IMR-90 (cell line): Measurements from ENCODE around the gene CRISPLD2. TPM values are rescaled to one million over a fixed set of nuclear protein-coding genes. Genes with fewer than 3 reads are reported as not detected.

Source experiments
- ATAC-seq: fragments of 200-7000 bp; cut with Tn5 transposase; 2 replicates; pipeline ENCODE4 v1.9.1; 2020; ENCODE audit warnings: low read depth, mild to moderate bottlenecking, moderate library complexity
- BruUV-seq: library from RNA; stranded (reverse); fragments of 400-500 nt; replicated peaks from 2 replicates; lab custom pipeline; 2021; lab: Mats Ljungman, UMichigan
- CTCF ChIA-PET: fragments of 300-600 bp; formaldehyde crosslinking; extraction: SDS; loops from one replicate; lab custom pipeline; 2021; ENCODE audit warnings: antibody characterized with exemption; lab: Yijun Ruan, JAX
- POLR2A ChIA-PET: fragments of 300-600 bp; sonication (Branson Sonifier 250); formaldehyde crosslinking; loops from one replicate; lab custom pipeline; 2022; ENCODE audit warnings: antibody characterized with exemption; ENCODE audit not compliant: unreplicated experiment; lab: Charles Lee
- DNase-seq: peaks from one replicate; pipeline ENCODE4 v3.0.0; 2013
- H2AFZ ChIP-seq: replicated peaks from 2 replicates; pipeline ENCODE3; 2013; ENCODE audit warnings: low read length, mild to moderate bottlenecking; ENCODE audit not compliant: poor library complexity
- H2AK5ac ChIP-seq: 2 replicates; pipeline ENCODE4 v1.6.1; 2013; ENCODE audit warnings: low read depth, low read length, inconsistent platforms
- H2AK9ac ChIP-seq: replicated peaks from 2 replicates; pipeline ENCODE3; 2013; ENCODE audit warnings: mild to moderate bottlenecking, low read depth, low read length, moderate library complexity; ENCODE audit not compliant: poor library complexity
- H2BK120ac ChIP-seq: 2 replicates; pipeline ENCODE4 v1.6.1; 2013; ENCODE audit warnings: low read depth, low read length, inconsistent platforms
- H2BK15ac ChIP-seq: 3 replicates; pipeline ENCODE4 v1.6.1; 2013; ENCODE audit warnings: low read depth, low read length, inconsistent platforms
- H2BK20ac ChIP-seq: 2 replicates; pipeline ENCODE4 v1.6.1; 2013; ENCODE audit warnings: low read depth, mild to moderate bottlenecking, inconsistent platforms, low read length, moderate library complexity
- H2BK5ac ChIP-seq: 2 replicates; pipeline ENCODE4 v1.6.1; 2013; ENCODE audit warnings: mild to moderate bottlenecking, low read depth, low read length, inconsistent platforms; ENCODE audit not compliant: poor library complexity, severe bottlenecking
- H3K14ac ChIP-seq: replicated peaks from 2 replicates; pipeline ENCODE4 v1.6.1; 2013; ENCODE audit warnings: low read depth, low read length, inconsistent platforms
- H3K18ac ChIP-seq: 2 replicates; pipeline ENCODE4 v1.6.1; 2013; ENCODE audit warnings: low read depth, low read length, control low read depth
- H3K23ac ChIP-seq: 2 replicates; pipeline ENCODE4 v1.6.1; 2013; ENCODE audit warnings: low read depth, low read length, inconsistent platforms
- H3K27ac ChIP-seq: 2 replicates; pipeline ENCODE4 v1.5.1; 2013; ENCODE audit warnings: mild to moderate bottlenecking, control low read depth, low read length; ENCODE audit not compliant: insufficient read depth
- H3K27me3 ChIP-seq: 2 replicates; pipeline ENCODE4 v1.6.1; 2013; ENCODE audit warnings: low read length; ENCODE audit not compliant: control insufficient read depth, insufficient read depth
- H3K36me3 ChIP-seq: 2 replicates; pipeline ENCODE4 v1.6.1; 2013; ENCODE audit warnings: low read length, mixed read lengths; ENCODE audit not compliant: control insufficient read depth, insufficient read depth
- H3K4ac ChIP-seq: 2 replicates; pipeline ENCODE4 v1.6.1; 2013; ENCODE audit warnings: low read depth, low read length, inconsistent platforms
- H3K4me1 ChIP-seq: 2 replicates; pipeline ENCODE4 v1.6.1; 2013; ENCODE audit warnings: low read length, mixed read lengths; ENCODE audit not compliant: control insufficient read depth, insufficient read depth
- H3K4me2 ChIP-seq: 2 replicates; pipeline ENCODE4 v1.6.1; 2013; ENCODE audit warnings: low read depth, mild to moderate bottlenecking, control low read depth, low read length, moderate library complexity
- H3K4me3 ChIP-seq: 2 replicates; pipeline ENCODE4 v1.5.1; 2013; ENCODE audit warnings: low read depth, mild to moderate bottlenecking, control low read depth, low read length, moderate library complexity; ENCODE audit not compliant: insufficient read depth
- H3K56ac ChIP-seq: 2 replicates; pipeline ENCODE4 v1.6.1; 2013; ENCODE audit warnings: low read length, inconsistent platforms; ENCODE audit not compliant: insufficient read depth; ENCODE audit errors: extremely low read depth
- H3K79me1 ChIP-seq, 2 experiments: 2 replicates each; pipeline ENCODE4 v1.6.1; 2013; ENCODE audit warnings: low read length in 2 of 2, inconsistent platforms in 1 of 2, low read depth in 1 of 2
- H3K9ac ChIP-seq: 2 replicates; pipeline ENCODE4 v1.6.1; 2013; ENCODE audit warnings: low read depth, low read length, control low read depth
- H3K9me1 ChIP-seq: 2 replicates; pipeline ENCODE4 v1.6.1; 2013; ENCODE audit warnings: low read length, inconsistent platforms; ENCODE audit not compliant: insufficient read depth
- H3K9me3 ChIP-seq: 2 replicates; pipeline ENCODE4 v1.6.1; 2013; ENCODE audit warnings: low read length; ENCODE audit not compliant: control insufficient read depth, insufficient read depth
- H4K20me1 ChIP-seq: 2 replicates; pipeline ENCODE4 v1.6.1; 2013; ENCODE audit warnings: low read length, inconsistent platforms; ENCODE audit not compliant: insufficient read depth
- H4K5ac ChIP-seq: 2 replicates; pipeline ENCODE4 v1.6.1; 2013; ENCODE audit warnings: mild to moderate bottlenecking, low read depth, low read length, control low read depth
- H4K8ac ChIP-seq, 2 experiments: 2 replicates each; pipeline ENCODE4 v1.6.1; 2013; ENCODE audit warnings: low read depth in 2 of 2, low read length in 2 of 2, control low read depth in 1 of 2, inconsistent platforms in 1 of 2
- H4K91ac ChIP-seq: 2 replicates; pipeline ENCODE4 v1.6.1; 2013; ENCODE audit warnings: low read depth, low read length, inconsistent platforms; ENCODE audit not compliant: insufficient read depth
- BHLHE40 ChIP-seq: fragments of 150-350 bp; IDR thresholded peaks from 2 replicates; pipeline ENCODE4 v1.6.1; 2016; ENCODE audit warnings: mild to moderate bottlenecking, low read depth, low read length
- CEBPB ChIP-seq: IDR thresholded peaks from 2 replicates; pipeline ENCODE4 v1.6.1; 2012; ENCODE audit warnings: low read depth, low read length, improper control_type of control experiment
- CHD1 ChIP-seq: IDR thresholded peaks from 2 replicates; pipeline ENCODE4 v1.6.1; 2012; ENCODE audit warnings: low read depth, low read length, improper control_type of control experiment
- CTCF ChIP-seq: conservative IDR thresholded peaks from 2 replicates; pipeline ENCODE4 v1.5.1; 2012; ENCODE audit warnings: mild to moderate bottlenecking, low read depth, low read length, improper control_type of control experiment
- ELK1 ChIP-seq: fragments of 150-350 bp; IDR thresholded peaks from 2 replicates; pipeline ENCODE4 v1.6.1; 2016; ENCODE audit warnings: low read depth, mild to moderate bottlenecking, low read length, moderate library complexity, borderline replicate concordance
- MAFK ChIP-seq: IDR thresholded peaks from 2 replicates; pipeline ENCODE4 v1.6.1; 2012; ENCODE audit warnings: low read depth, low read length, improper control_type of control experiment
- MAZ ChIP-seq: IDR thresholded peaks from 2 replicates; pipeline ENCODE4 v1.6.1; 2012; ENCODE audit warnings: low read depth, mild to moderate bottlenecking, low read length, improper control_type of control experiment, moderate library complexity, borderline replicate concordance
- MXI1 ChIP-seq: IDR thresholded peaks from 2 replicates; pipeline ENCODE4 v1.6.1; 2012; ENCODE audit warnings: low read depth, mild to moderate bottlenecking, low read length, moderate library complexity, borderline replicate concordance
- NFE2L2 ChIP-seq: fragments of 150-350 bp; IDR thresholded peaks from 2 replicates; pipeline ENCODE4 v1.6.1; 2016; ENCODE audit warnings: low read depth, mild to moderate bottlenecking, low read length
- POLR2A ChIP-seq: IDR thresholded peaks from 2 replicates; pipeline ENCODE4 v1.6.1; 2012; ENCODE audit warnings: mild to moderate bottlenecking, low read depth, low read length
- RAD21 ChIP-seq: IDR thresholded peaks from 2 replicates; pipeline ENCODE4 v1.6.1; 2012; ENCODE audit warnings: low read length, improper control_type of control experiment
- RCOR1 ChIP-seq: IDR thresholded peaks from 2 replicates; pipeline ENCODE4 v1.6.1; 2012; ENCODE audit warnings: mild to moderate bottlenecking, low read length, improper control_type of control experiment; ENCODE audit not compliant: insufficient replicate concordance
- RFX5 ChIP-seq: IDR thresholded peaks from 2 replicates; pipeline ENCODE4 v1.8.0; 2012; ENCODE audit warnings: low read depth, mild to moderate bottlenecking, low read length, moderate library complexity
- SMC3 ChIP-seq: fragments of 150-350 bp; IDR thresholded peaks from 2 replicates; pipeline ENCODE4 v1.6.1; 2016; ENCODE audit warnings: low read depth, mild to moderate bottlenecking, antibody characterized with exemption, low read length, moderate library complexity
- WGBS, 2 experiments: methylation state at CpG; one replicate each; pipeline versions ENCODE4 v1.1.5 to v1.1.7; 2013; ENCODE audit warnings: missing lambda C conversion rate in 2 of 2; ENCODE audit not compliant: insufficient read length in 1 of 2; ENCODE audit errors: extremely low coverage in 2 of 2; 5-methylcytosine and 5-hydroxymethylcytosine counted together
- dilution Hi-C: fragments of 300-500 bp; cut with HindIII; formaldehyde crosslinking; loops from one replicate; pipeline ENCODE4 v1.14.3; 2018; ENCODE audit warnings: low sequenced_read_pairs; ENCODE audit not compliant: unreplicated experiment
- in situ Hi-C: fragments of 300-500 bp; cut with MboI; formaldehyde crosslinking; loops from 3 replicates; pipeline ENCODE4 v1.14.3; 2019; ENCODE audit warnings: low sequenced_read_pairs, inconsistent platforms, mixed read lengths
- intact Hi-C: fragments of 100-400 bp; cut with micrococcal nuclease; formaldehyde crosslinking; loops from 2 replicates; pipeline ENCODE4 v1.10.0; 2022
- polyA plus RNA-seq, 3 experiments: library from polyadenylated mRNA; depleted of rRNA; stranded (reverse); fragments of >200 nt; gene quantifications; 2 replicates each; pipeline ENCODE4 v1.2.3, GENCODE V29; 2012; ENCODE audit warnings: low replicate concordance in 1 of 3
- total RNA-seq: library from RNA; depleted of rRNA; stranded (reverse); fragments of >200 nt; gene quantifications from 2 replicates; pipeline ENCODE4 v1.2.3, GENCODE V29; 2012

Gene CRISPLD2
- total and polyA plus RNA-seq, 2 of the 4 experiments (the other 2 are of a cell fraction), result 23.1 to 37.5 TPM

GRCh38 chr16:84891149-84891795 is 71.5 kb downstream of the CRISPLD2 start:
- Histone ChIP-seq H3K56ac (no peak overlapping the region), H3K23ac (no peak overlapping the region), H3K27me3 (no peaks in the 10 kb centered on the region), H4K8ac (no peak overlapping the region), H4K20me1 (no peaks in the 10 kb centered on the region), H2BK20ac (no peak overlapping the region), H3K36me3 (peaks cover 65% of the 10 kb centered on the region), H2AFZ (no peak overlapping the region), H3K79me1 (no peaks in the 10 kb centered on the region), H2BK5ac (no peak overlapping the region), H2AK9ac (no peak overlapping the region), H3K14ac (no peak overlapping the region), H3K9ac (no peak overlapping the region), H2BK120ac (no peak overlapping the region), H3K4me2 (no peak overlapping the region), H3K4ac (no peak overlapping the region), H3K27ac (no peak overlapping the region), H2BK15ac (no peak overlapping the region), H3K9me3 (peaks cover 2% of the 10 kb centered on the region; the same call in 1 of the 2 replicates), H4K5ac (no peak overlapping the region), H3K4me3 (no peak overlapping the region), H4K91ac (no peak overlapping the region), H3K4me1 (0 out of 2 replicates have a peak, but pooled peaks cover 2% of the 10 kb centered on the region), H3K9me1 (peaks cover 7% of the 10 kb centered on the region), H3K18ac (no peak overlapping the region), H2AK5ac (no peak overlapping the region)
- dilution Hi-C loops (no loop called here), in situ Hi-C loops (no loop called here), intact Hi-C loops (no loop called here)
- WGBS, 2 experiments, result 89% methylated on average over 5 of the region's 17 CpGs; no CpG with 5 or more reads in 1 of the 2 experiments
- TF ChIP-seq MAFK (no peak), POLR2A (no peak), BHLHE40 (no peak), CEBPB (no peak), NFE2L2 (no peak), MAZ (no peak), SMC3 (no peak), CTCF (no peak), ELK1 (no peak), MXI1 (no peak), RAD21 (no peak), CHD1 (no peak), RCOR1 (no peak), RFX5 (no peak)
- no peak for DNase-seq
- BruUV-seq, result no TSS peak
- ATAC-seq, result no peak
- ChIA-PET CTCF (no interaction called here), POLR2A (no interaction called here)
